Measurements from ENCODE around the gene ARL2BP. TPM values are rescaled to one million over a fixed set of nuclear protein-coding genes. Genes with fewer than 3 reads are reported as not detected.

The ARL2BP gene
- total RNA-seq, 2 experiments from 2014 or later, result 26.6 to 31.2 TPM

- no peaks in the 10 kb centered on the region for H3K36me3 ChIP-seq (ENCODE audit: insufficient read depth, low read length)
- BruUV-seq (replicated peaks), result no TSS peak
- H3K27ac ChIP-seq (ENCODE audit: low read depth, low read length, poor library complexity, severe bottlenecking), result no peak overlapping the region
- ChIA-PET CTCF (ENCODE audit: unreplicated experiment) (interaction anchor here (0.6 kb wide), 2 partner anchors 30 to 130 kb away, joined by 3 to 4 read pairs; no protein-coding TSS in a partner anchor), POLR2A (interaction anchor here (0.5 to 0.6 kb wide), 2 partner anchors 13 to 74 kb away, joined by 3 read pairs; no protein-coding TSS in a partner anchor)
- intact Hi-C loops (cut with micrococcal nuclease; ENCODE audit: unreplicated experiment), result no loop called here
- H3K4me2 ChIP-seq (ENCODE audit: low read length), result no peak overlapping the region
- H3K79me2 ChIP-seq (ENCODE audit: insufficient read depth, low read depth, low read length), result no peaks in the 10 kb centered on the region
- no peaks in the 10 kb centered on the region for H3K4me1 ChIP-seq (ENCODE audit: insufficient read depth, low read length, poor library complexity, severe bottlenecking)
- H2AFZ ChIP-seq (ENCODE audit: low read length), result no peak overlapping the region
- no peak overlapping the region for H3K4me3 ChIP-seq (ENCODE audit: low read depth, low read length, poor library complexity, severe bottlenecking)
- no peaks in the 10 kb centered on the region for H3K9me2 ChIP-seq (ENCODE audit: insufficient read depth, low read length)
- H3K9me3 ChIP-seq (ENCODE audit: low read length), result no peaks in the 10 kb centered on the region
- TF ChIP-seq CTCF (conservative IDR thresholded peaks at IDR 0.05; ENCODE audit: low read length), result no peak
- TF ChIP-seq EZH2phosphoT487 (IDR thresholded peaks at IDR 0.05; ENCODE audit: borderline replicate concordance, low read depth, low read length), result no peak
- no peak for DNase-seq (ENCODE audit: low spot score)
- no peaks in the 10 kb centered on the region for H4K20me1 ChIP-seq (ENCODE audit: insufficient read depth, low read length)
These were observed 36.7 kb downstream of the ARL2BP start for GRCh38 chr16:57281791-57282190.

GRCh38 chr16:57282510-57283213 lies 37.6 kb downstream of the ARL2BP start:
- Histone ChIP-seq H4K20me1 (ENCODE audit: insufficient read depth, low read length) (no peaks in the 10 kb centered on the region), H3K79me2 (ENCODE audit: insufficient read depth, low read depth, low read length) (no peaks in the 10 kb centered on the region), H3K9me2 (ENCODE audit: insufficient read depth, low read length) (no peaks in the 10 kb centered on the region), H2AFZ (ENCODE audit: low read length) (no peak overlapping the region), H3K4me3 (ENCODE audit: low read depth, low read length, poor library complexity, severe bottlenecking) (no peak overlapping the region), H3K27ac (ENCODE audit: low read depth, low read length, poor library complexity, severe bottlenecking) (no peak overlapping the region), H3K9me3 (ENCODE audit: low read length) (no peaks in the 10 kb centered on the region), H3K4me2 (ENCODE audit: low read length) (no peak overlapping the region), H3K4me1 (ENCODE audit: insufficient read depth, low read length, poor library complexity, severe bottlenecking) (no peaks in the 10 kb centered on the region), H3K36me3 (ENCODE audit: insufficient read depth, low read length) (no peaks in the 10 kb centered on the region)
- BruUV-seq (replicated peaks), result no TSS peak
- CTCF ChIA-PET (ENCODE audit: unreplicated experiment), result no interaction called here
- POLR2A ChIA-PET, result no interaction called here
- TF ChIP-seq EZH2phosphoT487 (IDR thresholded peaks at IDR 0.05; ENCODE audit: borderline replicate concordance, low read depth, low read length) (no peak), CTCF (conservative IDR thresholded peaks at IDR 0.05; ENCODE audit: low read length) (no peak)
- intact Hi-C loops (cut with micrococcal nuclease; ENCODE audit: unreplicated experiment), result no loop called here
- DNase-seq (ENCODE audit: low spot score), result no peak

GRCh38 chr16:57283214-57283958 lies 38.3 kb downstream of the ARL2BP start:
- Histone ChIP-seq H3K4me1 (ENCODE audit: insufficient read depth, low read length, poor library complexity, severe bottlenecking) (no peaks in the 10 kb centered on the region), H3K79me2 (ENCODE audit: insufficient read depth, low read depth, low read length) (no peaks in the 10 kb centered on the region), H3K9me3 (ENCODE audit: low read length) (no peaks in the 10 kb centered on the region), H2AFZ (ENCODE audit: low read length) (no peak overlapping the region), H3K4me3 (ENCODE audit: low read depth, low read length, poor library complexity, severe bottlenecking) (no peak overlapping the region), H4K20me1 (ENCODE audit: insufficient read depth, low read length) (no peaks in the 10 kb centered on the region), H3K36me3 (ENCODE audit: insufficient read depth, low read length) (no peaks in the 10 kb centered on the region), H3K4me2 (ENCODE audit: low read length) (no peak overlapping the region), H3K27ac (ENCODE audit: low read depth, low read length, poor library complexity, severe bottlenecking) (no peak overlapping the region), H3K9me2 (ENCODE audit: insufficient read depth, low read length) (no peaks in the 10 kb centered on the region)
- no peak for TF ChIP-seq EZH2phosphoT487 (IDR thresholded peaks at IDR 0.05; ENCODE audit: borderline replicate concordance, low read depth, low read length)
- TF ChIP-seq CTCF (conservative IDR thresholded peaks at IDR 0.05; ENCODE audit: low read length), result no peak
- no TSS peak for BruUV-seq (replicated peaks)
- ChIA-PET POLR2A (no interaction called here), CTCF (ENCODE audit: unreplicated experiment) (no interaction called here)
- no peak for DNase-seq (ENCODE audit: low spot score)
- intact Hi-C loops (cut with micrococcal nuclease; ENCODE audit: unreplicated experiment), result no loop called here

All from OCI-LY7 (cell line).